Measurements from ENCODE around the gene PRKCA. TPM values are rescaled to one million over a fixed set of nuclear protein-coding genes. Genes with fewer than 3 reads are reported as not detected.

The PRKCA gene
- total and polyA plus RNA-seq, 9 of the 15 experiments (the other 6 are each of a cell fraction or from before 2014, with no cell fraction given): 3.2 to 33.0 (median 17.8) TPM

DNA sequence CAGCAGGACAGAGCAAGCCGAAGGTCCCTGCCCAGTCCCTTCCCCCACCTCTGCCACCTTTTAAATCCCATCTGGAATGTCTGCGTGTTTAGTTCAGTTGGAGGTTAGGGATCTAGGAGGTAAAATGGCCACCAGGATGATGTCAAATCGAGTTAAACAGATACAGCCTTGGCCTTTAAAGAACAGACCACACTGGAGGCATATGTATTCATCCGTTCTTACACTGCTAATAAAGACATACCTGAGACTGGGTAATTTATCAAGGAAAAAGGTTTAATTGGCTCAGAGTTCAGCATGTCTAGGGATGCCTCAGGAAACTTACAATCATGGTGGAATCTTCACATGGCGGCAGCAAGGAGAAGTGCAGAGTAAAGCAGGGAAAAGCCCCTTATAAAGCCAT lies 364.7 kb downstream of the PRKCA start (continued):
- TF ChIP-seq ZNF589 (CRISPR knock-in tag; IDR thresholded peaks at IDR 0.05; ENCODE audit: low read depth): no peak
- no peak for TF ChIP-seq ZNF24 (IDR thresholded peaks at IDR 0.05)
- TF ChIP-seq IFI16 (CRISPR knock-in tag; IDR thresholded peaks at IDR 0.05): no peak
- TF ChIP-seq, protein P1, sequence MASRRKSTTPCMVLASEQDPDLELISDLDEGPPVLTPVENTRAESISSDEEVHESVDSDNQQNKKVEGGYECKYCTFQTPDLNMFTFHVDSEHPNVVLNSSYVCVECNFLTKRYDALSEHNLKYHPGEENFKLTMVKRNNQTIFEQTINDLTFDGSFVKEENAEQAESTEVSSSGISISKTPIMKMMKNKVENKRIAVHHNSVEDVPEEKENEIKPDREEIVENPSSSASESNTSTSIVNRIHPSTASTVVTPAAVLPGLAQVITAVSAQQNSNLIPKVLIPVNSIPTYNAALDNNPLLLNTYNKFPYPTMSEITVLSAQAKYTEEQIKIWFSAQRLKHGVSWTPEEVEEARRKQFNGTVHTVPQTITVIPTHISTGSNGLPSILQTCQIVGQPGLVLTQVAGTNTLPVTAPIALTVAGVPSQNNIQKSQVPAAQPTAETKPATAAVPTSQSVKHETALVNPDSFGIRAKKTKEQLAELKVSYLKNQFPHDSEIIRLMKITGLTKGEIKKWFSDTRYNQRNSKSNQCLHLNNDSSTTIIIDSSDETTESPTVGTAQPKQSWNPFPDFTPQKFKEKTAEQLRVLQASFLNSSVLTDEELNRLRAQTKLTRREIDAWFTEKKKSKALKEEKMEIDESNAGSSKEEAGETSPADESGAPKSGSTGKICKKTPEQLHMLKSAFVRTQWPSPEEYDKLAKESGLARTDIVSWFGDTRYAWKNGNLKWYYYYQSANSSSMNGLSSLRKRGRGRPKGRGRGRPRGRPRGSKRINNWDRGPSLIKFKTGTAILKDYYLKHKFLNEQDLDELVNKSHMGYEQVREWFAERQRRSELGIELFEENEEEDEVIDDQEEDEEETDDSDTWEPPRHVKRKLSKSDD (conservative IDR thresholded peaks at IDR 0.05; ENCODE audit: low read length): no peak

DNA sequence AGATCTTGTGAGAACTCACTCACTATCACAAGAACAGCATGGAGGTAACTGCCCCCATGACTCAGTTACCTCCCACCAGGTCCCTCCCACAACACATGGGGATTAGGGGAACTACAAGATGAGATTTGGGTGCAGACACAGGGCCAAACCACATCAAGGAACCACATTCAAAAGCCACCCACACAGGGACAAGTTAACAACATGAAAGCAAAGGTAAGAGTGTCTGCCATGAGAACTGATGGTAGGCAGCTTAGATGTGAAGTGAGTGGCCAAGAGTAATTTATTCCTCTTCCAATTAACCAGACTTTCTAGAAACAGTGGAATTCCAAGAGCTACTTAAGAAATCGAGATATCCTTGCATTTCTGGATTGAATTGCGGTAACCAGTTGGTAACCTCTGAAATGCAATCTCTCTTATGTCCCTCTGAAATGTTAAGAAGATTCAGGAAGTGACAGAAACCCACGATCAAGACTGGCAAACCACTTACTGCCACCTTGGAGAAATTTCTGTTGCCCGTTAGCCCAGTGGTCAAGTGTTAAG lies 365.1 kb downstream of the PRKCA start:
- H3K27ac ChIP-seq (ENCODE audit: extremely low read depth, low read depth, low read length): no peak overlapping the region
- no peak for FAIRE-seq
- BruUV-seq (replicated peaks): no TSS peak
- H4K20me1 ChIP-seq (replicated peaks; ENCODE audit: control insufficient read depth, insufficient read depth, low read length): no peaks in the 10 kb centered on the region
- peaks cover 7 to 9% of the 10 kb centered on the region in 2 experiments; a peak in 4 of 5 replicates for H3K4me1 ChIP-seq (replicated peaks in 1 of 2; ENCODE audit: control insufficient read depth in 2 of 2, insufficient read depth in 2 of 2, low read length in 2 of 2)
- H3K4me3 ChIP-seq: no peak overlapping the region
- WGBS (ENCODE audit: insufficient coverage, low coverage, missing lambda C conversion rate): 91% methylated on average over 4 of the region's 4 CpGs
- no peaks in the 10 kb centered on the region for H3K27me3 ChIP-seq (ENCODE audit: control insufficient read depth in 2 of 2, insufficient read depth in 2 of 2, low read length in 2 of 2)
- H2AFZ ChIP-seq (ENCODE audit: low read depth, low read length): no peak overlapping the region
- no peak overlapping the region for H3K9ac ChIP-seq (ENCODE audit: insufficient read depth in 1 of 2, low read depth in 2 of 2, low read length in 2 of 2)
- in situ Hi-C loops (cut with MboI): no loop called here
- no peaks in the 10 kb centered on the region for H3K9me3 ChIP-seq (replicated peaks; ENCODE audit: control insufficient read depth, insufficient read depth, low read depth, low read length)
- no peaks in the 10 kb centered on the region for H3K9me1 ChIP-seq (ENCODE audit: control insufficient read depth, insufficient read depth, low read length)
- peak; percentile 39 for TF ChIP-seq CBFA2T3 (IDR thresholded peaks at IDR 0.05)
- TF ChIP-seq, protein P2, sequence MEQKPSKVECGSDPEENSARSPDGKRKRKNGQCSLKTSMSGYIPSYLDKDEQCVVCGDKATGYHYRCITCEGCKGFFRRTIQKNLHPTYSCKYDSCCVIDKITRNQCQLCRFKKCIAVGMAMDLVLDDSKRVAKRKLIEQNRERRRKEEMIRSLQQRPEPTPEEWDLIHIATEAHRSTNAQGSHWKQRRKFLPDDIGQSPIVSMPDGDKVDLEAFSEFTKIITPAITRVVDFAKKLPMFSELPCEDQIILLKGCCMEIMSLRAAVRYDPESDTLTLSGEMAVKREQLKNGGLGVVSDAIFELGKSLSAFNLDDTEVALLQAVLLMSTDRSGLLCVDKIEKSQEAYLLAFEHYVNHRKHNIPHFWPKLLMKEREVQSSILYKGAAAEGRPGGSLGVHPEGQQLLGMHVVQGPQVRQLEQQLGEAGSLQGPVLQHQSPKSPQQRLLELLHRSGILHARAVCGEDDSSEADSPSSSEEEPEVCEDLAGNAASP (IDR thresholded peaks at IDR 0.05): no peak
- TF ChIP-seq EGR1 (conservative IDR thresholded peaks at IDR 0.05): peak; percentile 59
- TF ChIP-seq TCF7 (IDR thresholded peaks at IDR 0.05; ENCODE audit: borderline replicate concordance): peak; percentile 90; the same call in 1 of the 2 replicates
- TF ChIP-seq NCOA2 (IDR thresholded peaks at IDR 0.05; ENCODE audit: partially characterized antibody in 2 of 2): no peak
- TF ChIP-seq, protein P3, sequence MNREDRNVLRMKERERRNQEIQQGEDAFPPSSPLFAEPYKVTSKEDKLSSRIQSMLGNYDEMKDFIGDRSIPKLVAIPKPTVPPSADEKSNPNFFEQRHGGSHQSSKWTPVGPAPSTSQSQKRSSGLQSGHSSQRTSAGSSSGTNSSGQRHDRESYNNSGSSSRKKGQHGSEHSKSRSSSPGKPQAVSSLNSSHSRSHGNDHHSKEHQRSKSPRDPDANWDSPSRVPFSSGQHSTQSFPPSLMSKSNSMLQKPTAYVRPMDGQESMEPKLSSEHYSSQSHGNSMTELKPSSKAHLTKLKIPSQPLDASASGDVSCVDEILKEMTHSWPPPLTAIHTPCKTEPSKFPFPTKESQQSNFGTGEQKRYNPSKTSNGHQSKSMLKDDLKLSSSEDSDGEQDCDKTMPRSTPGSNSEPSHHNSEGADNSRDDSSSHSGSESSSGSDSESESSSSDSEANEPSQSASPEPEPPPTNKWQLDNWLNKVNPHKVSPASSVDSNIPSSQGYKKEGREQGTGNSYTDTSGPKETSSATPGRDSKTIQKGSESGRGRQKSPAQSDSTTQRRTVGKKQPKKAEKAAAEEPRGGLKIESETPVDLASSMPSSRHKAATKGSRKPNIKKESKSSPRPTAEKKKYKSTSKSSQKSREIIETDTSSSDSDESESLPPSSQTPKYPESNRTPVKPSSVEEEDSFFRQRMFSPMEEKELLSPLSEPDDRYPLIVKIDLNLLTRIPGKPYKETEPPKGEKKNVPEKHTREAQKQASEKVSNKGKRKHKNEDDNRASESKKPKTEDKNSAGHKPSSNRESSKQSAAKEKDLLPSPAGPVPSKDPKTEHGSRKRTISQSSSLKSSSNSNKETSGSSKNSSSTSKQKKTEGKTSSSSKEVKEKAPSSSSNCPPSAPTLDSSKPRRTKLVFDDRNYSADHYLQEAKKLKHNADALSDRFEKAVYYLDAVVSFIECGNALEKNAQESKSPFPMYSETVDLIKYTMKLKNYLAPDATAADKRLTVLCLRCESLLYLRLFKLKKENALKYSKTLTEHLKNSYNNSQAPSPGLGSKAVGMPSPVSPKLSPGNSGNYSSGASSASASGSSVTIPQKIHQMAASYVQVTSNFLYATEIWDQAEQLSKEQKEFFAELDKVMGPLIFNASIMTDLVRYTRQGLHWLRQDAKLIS (CRISPR knock-in tag; IDR thresholded peaks at IDR 0.05): no peak
- no peak overlapping the region for H3K4me2 ChIP-seq (ENCODE audit: insufficient read depth, low read length)
- CTCF ChIA-PET (ENCODE audit: low intra/inter-chr PET ratio): no interaction called here
- intact Hi-C loops (cut with micrococcal nuclease): no loop called here
- peak in 1 of 4 experiments; percentile 20 for DNase-seq (ENCODE audit: extremely low read depth in 1 of 4, low spot score in 3 of 4)
- no peaks in the 10 kb centered on the region for H3K36me3 ChIP-seq (ENCODE audit: control insufficient read depth, insufficient read depth, low read length)
- H3K79me2 ChIP-seq (ENCODE audit: control insufficient read depth, insufficient read depth, low read length): no peaks in the 10 kb centered on the region
- POLR2A ChIA-PET: interaction anchor here (0.6 kb wide), 1 partner anchor 159 kb away, joined by 3 read pairs; no protein-coding TSS in a partner anchor
- no peak for ATAC-seq

Measured in K562 (cell line).